Kidney glomerular epithelial cell (primary cell): Measurements from ENCODE around the gene FLNC.

Experiments used
- DNase-seq: peaks from one replicate; lab custom pipeline; 2025; lab: John Stamatoyannopoulos, UW

FLNC gene

GRCh38 chr7:128830231-128831177 is at the start of gene FLNC:
FLNC (plus strand) TSS chr7:128830406; CDS start chr7:128830638, 232 bp downstream.
- peak; percentile 31 for DNase-seq

GRCh38 chr7:128781126-128781525 is 49.1 kb upstream of the FLNC start:
- DNase-seq = no peak

- no peak for DNase-seq
Observed at GRCh38 chr7:128781851-128782250, 48.4 kb upstream of the FLNC start.

GRCh38 chr7:128783143-128783861 is 46.9 kb upstream of the FLNC start:
- peak; percentile 26 for DNase-seq

- no peak for DNase-seq
Observed at GRCh38 chr7:128785738-128786137, 44.5 kb upstream of the FLNC start.

GRCh38 chr7:128788446-128789412 is 41.5 kb upstream of the FLNC start:
- DNase-seq = no peak

GRCh38 chr7:128790315-128791041 is 39.7 kb upstream of the FLNC start:
- DNase-seq = no peak

- DNase-seq = no peak
Observed at GRCh38 chr7:128791121-128791971, 38.9 kb upstream of the FLNC start, which contains the start of gene CCDC136. CCDC136 (plus strand) TSS chr7:128791968; CDS start chr7:128792412, 444 bp downstream.

GRCh38 chr7:128791972-128792327 is 38.3 kb upstream of the FLNC start:
- peak; percentile 13 for DNase-seq

- DNase-seq = no peak
Observed at GRCh38 chr7:128792471-128793180, 37.6 kb upstream of the FLNC start.

GRCh38 chr7:128793181-128793547 is 37.0 kb upstream of the FLNC start:
- no peak for DNase-seq

GRCh38 chr7:128794020-128794419 is 36.2 kb upstream of the FLNC start:
- no peak for DNase-seq

- DNase-seq = no peak
Observed at GRCh38 chr7:128794436-128794835, 35.8 kb upstream of the FLNC start.

GRCh38 chr7:128795129-128795528 is 35.1 kb upstream of the FLNC start:
- no peak for DNase-seq

GRCh38 chr7:128796327-128796726 is 33.9 kb upstream of the FLNC start:
- DNase-seq = no peak

GRCh38 chr7:128799451-128799850 is 30.8 kb upstream of the FLNC start:
- DNase-seq = no peak

GRCh38 chr7:128800567-128800966 is 29.6 kb upstream of the FLNC start:
- no peak for DNase-seq

- DNase-seq = no peak
Observed at GRCh38 chr7:128801003-128801402, 29.2 kb upstream of the FLNC start.

- DNase-seq = no peak
Observed at GRCh38 chr7:128801667-128802418, 28.4 kb upstream of the FLNC start.
